ENCODE data around the gene AUTS2.

GRCh38 chr7:69845721-69846495, 247.6 kb downstream of the AUTS2 start:
- TF ChIP-seq, protein P1, sequence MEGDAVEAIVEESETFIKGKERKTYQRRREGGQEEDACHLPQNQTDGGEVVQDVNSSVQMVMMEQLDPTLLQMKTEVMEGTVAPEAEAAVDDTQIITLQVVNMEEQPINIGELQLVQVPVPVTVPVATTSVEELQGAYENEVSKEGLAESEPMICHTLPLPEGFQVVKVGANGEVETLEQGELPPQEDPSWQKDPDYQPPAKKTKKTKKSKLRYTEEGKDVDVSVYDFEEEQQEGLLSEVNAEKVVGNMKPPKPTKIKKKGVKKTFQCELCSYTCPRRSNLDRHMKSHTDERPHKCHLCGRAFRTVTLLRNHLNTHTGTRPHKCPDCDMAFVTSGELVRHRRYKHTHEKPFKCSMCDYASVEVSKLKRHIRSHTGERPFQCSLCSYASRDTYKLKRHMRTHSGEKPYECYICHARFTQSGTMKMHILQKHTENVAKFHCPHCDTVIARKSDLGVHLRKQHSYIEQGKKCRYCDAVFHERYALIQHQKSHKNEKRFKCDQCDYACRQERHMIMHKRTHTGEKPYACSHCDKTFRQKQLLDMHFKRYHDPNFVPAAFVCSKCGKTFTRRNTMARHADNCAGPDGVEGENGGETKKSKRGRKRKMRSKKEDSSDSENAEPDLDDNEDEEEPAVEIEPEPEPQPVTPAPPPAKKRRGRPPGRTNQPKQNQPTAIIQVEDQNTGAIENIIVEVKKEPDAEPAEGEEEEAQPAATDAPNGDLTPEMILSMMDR (IDR thresholded peaks at IDR 0.05) = no peak
- no peak for TF ChIP-seq POLR2A (IDR thresholded peaks at IDR 0.05)

Data from thyroid gland (tissue), 4 donors.